Central memory CD8-positive, alpha-beta T cell (primary cell): ENCODE data around the gene OPRL1.
"Not testable (repeated sequence)": the region's sequence is repeated elsewhere in the genome, so short reads cannot be mapped to it uniquely, and the experiment has no call there.

ENCODE experiments used
- ATAC-seq: fragments of 150-1000 bp; cut with Tn5 transposase; replicated peaks from 2 replicates; pipeline ENCODE4 v1.10.0; 2022; ENCODE audit warnings: mild to moderate bottlenecking, moderate FRiP score, moderate number of reproducible peaks; ENCODE audit not compliant: poor library complexity, severe bottlenecking; ENCODE audit errors: extremely low read depth
- DNase-seq, 2 donors: peaks; one replicate each; pipeline ENCODE4 v3.0.0; 2021; ENCODE audit warnings: low spot score in 2 of 2
- H3K27ac Mint-ChIP-seq: one replicate; pipeline ENCODE4 v1.8.0; 2022; ENCODE audit warnings: low read depth, mild to moderate bottlenecking, moderate library complexity, mixed read lengths
- H3K27me3 Mint-ChIP-seq: one replicate; pipeline ENCODE4 v1.8.0; 2022; ENCODE audit warnings: mixed read lengths
- H3K36me3 Mint-ChIP-seq: one replicate; pipeline ENCODE4 v1.8.0; 2022; ENCODE audit warnings: mild to moderate bottlenecking, moderate library complexity, mixed read lengths; ENCODE audit not compliant: insufficient read depth
- H3K4me1 Mint-ChIP-seq: one replicate; pipeline ENCODE4 v1.8.0; 2022; ENCODE audit warnings: mixed read lengths
- H3K4me3 Mint-ChIP-seq: one replicate; pipeline ENCODE4 v1.8.0; 2022; ENCODE audit warnings: mild to moderate bottlenecking, moderate library complexity, mixed read lengths
- H3K9me3 Mint-ChIP-seq: one replicate; pipeline ENCODE4 v1.8.0; 2022; ENCODE audit warnings: mixed read lengths

OPRL1 gene

DNA sequence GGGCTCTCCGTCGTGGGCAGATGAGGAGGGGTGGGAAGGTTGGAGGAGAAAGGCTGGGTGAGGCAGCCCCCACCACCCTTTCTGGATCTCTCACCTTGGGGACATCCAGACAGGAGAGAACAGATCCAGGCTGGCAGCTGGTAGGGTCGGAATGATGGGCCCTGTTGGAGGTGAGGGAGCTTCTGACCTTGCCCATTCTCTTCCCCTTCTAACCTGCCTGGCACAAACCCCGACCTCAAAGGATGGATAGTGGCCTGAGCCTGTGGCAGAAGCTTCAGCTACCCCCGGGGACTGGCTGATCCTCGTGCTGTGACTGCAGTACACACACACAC is 33.5 kb downstream of the OPRL1 start:
- ATAC-seq, result no peak
- H3K27me3 Mint-ChIP-seq, result no peaks in the 10 kb centered on the region
- H3K9me3 Mint-ChIP-seq, result no peaks in the 10 kb centered on the region

DNA sequence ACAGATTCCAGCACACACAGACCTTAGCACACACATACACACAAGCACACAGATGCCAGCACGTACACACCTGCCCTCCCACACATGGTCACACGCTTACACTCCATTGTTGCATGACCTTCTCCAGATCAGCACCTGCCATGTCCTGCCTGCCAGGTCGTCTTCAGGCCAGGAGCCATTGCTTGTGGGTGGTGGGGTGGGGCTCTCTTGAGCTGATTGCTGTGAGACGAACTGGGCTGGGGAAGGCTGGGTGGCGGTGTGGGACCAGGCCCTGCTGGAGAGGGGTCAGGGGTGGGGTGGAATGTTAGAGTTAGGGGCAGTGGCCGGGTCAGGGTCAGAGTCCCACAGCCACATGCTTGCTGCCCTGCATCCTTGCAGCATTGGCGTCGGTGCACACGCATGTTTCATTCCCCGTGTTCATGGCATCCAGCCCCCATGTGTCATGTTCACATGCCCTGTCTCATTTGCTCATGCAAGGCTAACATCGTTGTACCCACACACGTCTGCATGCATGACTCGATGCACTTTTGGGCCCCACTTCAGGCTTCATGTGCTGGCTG is 34.0 kb downstream of the OPRL1 start:
- Mint-ChIP-seq H3K36me3 (no peaks in the 10 kb centered on the region), H3K27ac (no peak overlapping the region), H3K27me3 (no peaks in the 10 kb centered on the region), H3K9me3 (no peaks in the 10 kb centered on the region), H3K4me3 (no peak overlapping the region), H3K4me1 (no peaks in the 10 kb centered on the region)
- ATAC-seq (no peak), DNase-seq (peak in 1 of 2 donors; percentile 3)

More for the DNA sequence above, 33.5 kb downstream of the OPRL1 start:
- Mint-ChIP-seq H3K4me1 (no peaks in the 10 kb centered on the region), H3K4me3 (no peak overlapping the region), H3K27ac (no peak overlapping the region), H3K36me3 (no peaks in the 10 kb centered on the region)
- DNase-seq, result peak in 1 of 2 donors; percentile 7

DNA sequence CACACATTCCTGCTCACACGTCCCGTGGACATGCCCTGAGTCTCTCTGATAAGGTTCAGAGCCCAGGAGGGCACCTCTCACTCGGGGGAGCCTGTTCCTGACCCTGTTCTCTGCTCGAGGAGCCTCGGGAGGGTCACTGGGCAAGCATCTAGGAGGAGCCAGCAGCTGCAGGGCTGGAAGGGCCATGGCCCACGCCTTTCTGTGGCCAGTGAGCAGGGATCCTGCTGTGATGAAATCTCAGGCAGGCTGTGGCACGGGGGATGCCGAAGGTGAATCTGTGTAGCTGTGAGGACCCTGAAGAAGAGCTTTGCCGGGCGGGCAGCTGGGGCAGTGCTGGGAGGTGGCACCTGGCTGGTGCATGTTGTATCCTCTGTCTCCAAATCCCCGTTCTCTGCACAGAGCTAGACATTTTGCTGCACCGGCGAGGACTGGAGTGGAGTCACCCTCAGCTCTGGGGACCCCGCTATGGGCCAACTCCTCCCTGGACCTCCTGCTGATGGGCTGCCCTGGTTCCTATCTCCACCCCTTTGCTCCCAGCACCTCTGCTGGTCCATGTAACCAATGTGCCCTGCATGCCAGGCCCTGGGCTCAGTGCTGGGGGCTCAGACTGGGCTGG is 34.6 kb downstream of the OPRL1 start:
- H3K36me3 Mint-ChIP-seq, result no peaks in the 10 kb centered on the region
- no peak overlapping the region for H3K4me3 Mint-ChIP-seq
- ATAC-seq, result no peak
- no peaks in the 10 kb centered on the region for H3K4me1 Mint-ChIP-seq
- H3K9me3 Mint-ChIP-seq, result no peaks in the 10 kb centered on the region
- peak in 1 of 2 donors; percentile 8 for DNase-seq
- H3K27me3 Mint-ChIP-seq, result no peaks in the 10 kb centered on the region
- H3K27ac Mint-ChIP-seq, result no peak overlapping the region

DNA sequence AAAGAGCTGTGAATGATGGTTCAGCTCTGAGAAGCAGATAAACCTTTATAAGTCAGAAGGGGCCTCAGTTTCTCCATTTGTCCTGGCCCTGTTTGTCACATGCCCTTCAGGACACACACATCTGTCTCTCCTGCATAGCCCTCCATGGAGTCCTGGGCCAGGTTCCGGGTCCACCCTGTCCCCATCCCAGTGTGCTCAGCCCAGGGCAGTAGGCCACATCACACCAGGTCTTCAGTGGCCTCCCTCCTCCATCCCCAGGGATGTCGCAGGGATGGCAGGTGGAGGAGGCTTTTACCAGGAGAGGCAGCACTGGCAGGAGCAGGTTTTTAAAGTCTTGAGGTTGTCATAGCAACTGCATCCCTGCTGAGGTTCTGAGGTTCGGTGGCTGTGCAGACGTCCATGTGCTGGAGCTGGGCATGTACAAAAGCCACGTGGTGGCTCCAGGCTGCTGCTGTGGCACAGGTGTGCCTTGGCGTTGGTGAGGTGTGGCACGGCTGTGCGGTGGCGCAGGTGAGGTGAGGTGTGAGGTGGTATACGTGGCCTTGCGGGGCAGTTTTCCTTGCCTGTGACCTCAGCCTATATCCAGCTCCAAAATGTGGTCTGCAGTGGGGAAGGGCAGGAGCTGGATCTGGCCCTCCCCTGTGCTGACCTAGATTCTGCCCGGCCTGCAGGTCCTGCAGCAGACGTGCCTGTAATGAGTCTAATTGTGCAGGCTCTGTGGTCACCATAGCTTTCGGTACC is 35.5 kb downstream of the OPRL1 start:
- Mint-ChIP-seq H3K4me3 (no peak overlapping the region), H3K27ac (no peak overlapping the region), H3K9me3 (no peaks in the 10 kb centered on the region), H3K36me3 (peaks cover 4% of the 10 kb centered on the region), H3K27me3 (no peaks in the 10 kb centered on the region), H3K4me1 (peaks cover 6% of the 10 kb centered on the region)
- ATAC-seq, result no peak
- peak in 1 of 2 donors; percentile 10 for DNase-seq

DNA sequence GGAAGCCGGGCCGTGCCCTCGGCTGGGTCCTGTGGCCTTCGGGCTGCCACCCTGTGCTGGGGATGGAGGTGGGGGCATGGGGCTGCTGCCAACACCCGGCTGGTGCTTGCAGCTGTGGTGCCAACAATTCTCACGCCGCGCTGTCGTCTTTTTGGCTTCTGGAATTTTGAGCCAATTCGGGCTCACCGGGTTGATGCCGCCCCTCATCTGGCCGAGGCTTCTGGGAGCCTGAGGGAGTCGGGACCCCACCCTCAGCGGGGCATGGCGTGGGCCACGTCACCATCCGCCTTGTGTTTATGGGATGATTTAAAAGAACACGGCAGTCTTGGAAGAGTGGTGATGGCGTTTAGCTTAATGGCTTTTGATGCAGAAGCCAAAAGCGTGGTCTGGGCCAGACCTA is 36.1 kb downstream of the OPRL1 start:
- H3K4me1 Mint-ChIP-seq, result peaks cover 8% of the 10 kb centered on the region
- no peak overlapping the region for H3K27ac Mint-ChIP-seq
- ATAC-seq, result no peak
- DNase-seq, result no peak
- H3K36me3 Mint-ChIP-seq, result peaks cover 6% of the 10 kb centered on the region
- H3K27me3 Mint-ChIP-seq, result no peaks in the 10 kb centered on the region
- H3K4me3 Mint-ChIP-seq, result no peak overlapping the region
- no peaks in the 10 kb centered on the region for H3K9me3 Mint-ChIP-seq

DNA sequence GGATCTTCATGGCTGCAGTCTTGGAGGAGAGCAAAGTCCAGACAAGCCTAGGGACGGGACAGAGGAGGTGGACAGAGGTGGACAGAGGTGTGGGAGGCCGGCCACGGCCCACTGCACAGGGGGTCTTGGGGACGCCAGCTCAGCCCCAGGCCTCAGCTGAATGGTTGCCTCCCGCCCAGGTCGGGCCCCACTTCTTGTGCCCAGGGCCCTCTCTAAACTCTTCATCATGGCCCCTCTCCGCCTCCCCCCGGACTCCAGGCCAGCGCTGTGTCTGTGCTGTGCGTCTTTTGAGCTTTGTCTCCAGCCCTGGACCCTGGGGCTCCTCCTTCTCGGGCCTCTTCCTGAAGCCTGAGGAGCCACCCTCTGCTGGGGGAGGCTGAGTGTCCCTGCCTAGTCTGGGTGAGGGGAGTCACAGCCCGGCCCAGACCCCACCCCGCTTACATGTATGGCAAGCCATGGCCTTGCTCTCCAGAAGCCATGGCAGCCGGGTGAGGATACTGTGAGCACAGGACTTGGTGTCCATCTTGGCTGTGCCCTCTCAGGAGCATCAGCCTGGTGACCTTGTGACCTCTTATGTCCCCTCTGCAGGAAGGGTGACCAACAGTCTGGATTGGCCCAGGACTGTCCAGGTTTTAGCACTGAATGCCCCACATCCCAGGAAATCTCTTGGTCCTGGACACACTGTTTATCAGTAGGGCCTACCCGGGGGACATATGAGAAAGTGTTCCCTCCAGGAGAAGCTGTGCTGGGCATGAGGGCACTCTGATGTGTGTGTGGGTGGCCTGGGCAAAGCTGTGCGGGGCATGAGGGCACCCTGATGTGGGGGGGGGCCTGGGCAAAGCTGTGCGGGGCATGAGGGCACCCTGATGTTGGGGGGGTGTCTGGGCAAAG is 36.9 kb downstream of the OPRL1 start:
- Mint-ChIP-seq H3K27ac (no peak overlapping the region), H3K4me1 (peaks cover 8% of the 10 kb centered on the region), H3K27me3 (peaks cover 7% of the 10 kb centered on the region), H3K4me3 (no peak overlapping the region), H3K9me3 (no peaks in the 10 kb centered on the region), H3K36me3 (peaks cover 6% of the 10 kb centered on the region)
- no peak for DNase-seq
- no peak for ATAC-seq

DNA sequence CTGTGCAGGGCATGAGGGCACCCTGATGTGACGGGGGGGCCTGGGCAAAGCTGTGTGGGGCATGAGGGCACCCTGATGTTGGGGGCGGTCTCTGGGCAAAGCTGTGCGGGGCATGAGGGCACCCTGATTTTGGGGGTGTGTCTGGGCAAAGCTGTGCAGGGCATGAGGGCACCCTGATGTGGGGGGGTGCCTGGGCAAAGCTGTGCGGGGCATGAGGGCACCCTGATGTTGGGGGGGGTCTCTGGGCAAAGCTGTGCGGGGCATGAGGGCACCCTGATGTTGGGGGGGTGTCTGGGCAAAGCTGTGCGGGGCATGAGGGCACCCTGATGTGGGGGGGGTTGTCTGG is 37.5 kb downstream of the OPRL1 start:
- not testable (repeated sequence) for H3K36me3 Mint-ChIP-seq, H3K4me1 Mint-ChIP-seq, H3K27ac Mint-ChIP-seq, DNase-seq, H3K4me3 Mint-ChIP-seq, H3K9me3 Mint-ChIP-seq, ATAC-seq
- peaks cover 11% of the 10 kb centered on the region for H3K27me3 Mint-ChIP-seq

DNA sequence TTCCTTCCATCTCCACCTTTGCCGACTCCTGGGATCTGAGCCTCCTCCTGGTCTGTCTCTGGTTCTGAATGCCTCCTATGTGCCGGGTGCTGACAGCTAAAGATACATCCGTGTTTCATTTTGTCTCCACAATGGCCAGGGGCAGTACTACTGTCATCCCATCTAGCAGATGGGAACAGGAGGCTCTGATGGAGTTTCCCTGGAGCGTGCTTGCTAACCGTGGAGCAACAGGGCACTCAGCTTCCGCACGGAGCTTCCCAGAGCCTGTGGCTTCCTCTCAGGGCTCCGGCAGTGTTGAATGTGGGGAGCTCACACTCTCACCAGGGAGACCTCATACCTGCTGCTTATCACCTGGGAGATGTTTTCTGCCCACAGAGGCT is 39.4 kb downstream of the OPRL1 start:
- H3K27me3 Mint-ChIP-seq, result peaks cover 20% of the 10 kb centered on the region
- peaks cover 6% of the 10 kb centered on the region for H3K36me3 Mint-ChIP-seq
- H3K4me1 Mint-ChIP-seq, result peaks cover 8% of the 10 kb centered on the region
- peak overlapping the region; percentile 74 for H3K4me3 Mint-ChIP-seq
- no peak for DNase-seq
- ATAC-seq, result no peak
- H3K9me3 Mint-ChIP-seq, result no peaks in the 10 kb centered on the region
- H3K27ac Mint-ChIP-seq, result no peak overlapping the region

DNA sequence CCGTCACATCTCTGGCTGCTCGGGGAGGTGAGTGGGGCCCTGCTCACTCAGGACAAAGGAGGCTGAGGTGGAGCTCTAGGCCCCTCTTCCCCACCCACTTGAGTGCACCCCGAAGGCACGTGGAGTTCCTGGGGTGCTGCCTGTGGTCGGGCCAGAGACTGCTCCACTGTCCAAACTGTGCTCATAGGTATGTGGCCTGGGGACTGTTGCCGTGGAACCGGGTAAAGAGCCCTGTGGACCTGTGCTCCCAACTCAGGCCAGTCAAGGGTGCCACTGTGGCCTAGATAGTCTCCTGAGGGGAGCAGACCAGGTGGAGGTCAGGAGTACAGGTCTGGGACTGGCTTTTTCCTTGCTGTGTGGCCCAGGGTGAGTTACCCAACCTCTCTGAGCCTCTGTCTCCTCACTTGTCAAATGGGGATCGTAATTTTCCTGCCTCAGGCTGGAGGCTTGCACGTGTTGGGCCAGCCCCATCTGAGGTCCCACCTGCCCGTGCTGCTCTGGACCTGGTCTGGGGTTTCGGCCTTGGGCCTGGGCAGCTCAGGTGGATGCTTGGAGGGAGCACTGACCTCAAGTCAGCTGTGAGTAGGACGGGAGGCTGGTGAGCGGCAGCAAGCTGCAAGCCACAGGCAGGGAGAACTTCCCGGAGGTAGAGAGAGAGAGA is 39.9 kb downstream of the OPRL1 start:
- H3K36me3 Mint-ChIP-seq, result peaks cover 6% of the 10 kb centered on the region
- peak overlapping the region; percentile 74 for H3K4me3 Mint-ChIP-seq
- peak overlapping the region; percentile 78 for H3K27ac Mint-ChIP-seq
- H3K9me3 Mint-ChIP-seq, result no peaks in the 10 kb centered on the region
- ATAC-seq, result no peak
- peaks cover 8% of the 10 kb centered on the region for H3K4me1 Mint-ChIP-seq
- H3K27me3 Mint-ChIP-seq, result peaks cover 20% of the 10 kb centered on the region
- no peak for DNase-seq

DNA sequence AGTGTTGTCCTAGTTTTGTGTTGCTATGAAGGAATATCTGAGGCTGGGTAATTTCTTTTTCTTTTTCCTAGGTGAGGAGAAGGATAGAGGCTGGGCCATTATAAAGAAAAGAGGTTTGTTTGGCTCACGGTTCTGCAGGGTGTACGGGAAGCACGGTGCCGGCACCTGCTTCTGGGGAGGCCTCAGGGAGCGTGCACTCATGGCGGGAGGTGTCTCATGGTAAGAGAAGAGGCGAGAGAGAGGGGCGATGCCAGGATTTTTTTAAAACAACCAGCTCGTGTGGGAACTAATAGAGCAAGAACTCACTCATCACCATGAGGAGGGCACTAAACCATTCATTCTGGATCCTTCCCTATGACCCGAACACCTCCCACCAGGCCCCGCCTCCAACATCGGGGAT is 41.7 kb downstream of the OPRL1 start:
- H3K36me3 Mint-ChIP-seq, result peaks cover 6% of the 10 kb centered on the region
- no peak overlapping the region for H3K27ac Mint-ChIP-seq
- H3K4me1 Mint-ChIP-seq, result peaks cover 8% of the 10 kb centered on the region
- ATAC-seq (no peak), DNase-seq (no peak)
- H3K9me3 Mint-ChIP-seq, result no peaks in the 10 kb centered on the region
- peaks cover 20% of the 10 kb centered on the region for H3K27me3 Mint-ChIP-seq
- H3K4me3 Mint-ChIP-seq, result no peak overlapping the region

DNA sequence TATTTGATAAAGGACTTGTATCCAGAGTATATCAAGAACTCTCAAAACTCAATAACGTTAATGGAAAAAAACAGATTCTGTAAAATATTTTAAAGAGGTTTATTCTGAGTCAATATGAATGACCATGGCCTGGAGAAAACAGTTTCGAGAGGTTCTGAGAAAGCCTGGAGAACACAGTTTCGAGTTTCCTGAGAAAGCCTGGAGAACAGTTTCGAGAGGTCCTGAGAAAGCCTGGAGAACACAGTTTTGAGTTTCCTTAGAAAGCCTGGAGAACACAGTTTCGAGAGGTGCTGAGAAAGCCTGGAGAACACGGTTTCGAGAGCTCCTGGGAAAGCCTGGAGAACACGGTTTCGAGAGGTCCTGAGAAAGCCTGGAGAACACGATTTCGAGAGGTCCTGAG is 43.0 kb downstream of the OPRL1 start:
- H3K27ac Mint-ChIP-seq, DNase-seq, H3K4me1 Mint-ChIP-seq, H3K9me3 Mint-ChIP-seq, H3K4me3 Mint-ChIP-seq, H3K36me3 Mint-ChIP-seq, ATAC-seq: not testable (repeated sequence)
- peaks cover 20% of the 10 kb centered on the region for H3K27me3 Mint-ChIP-seq

DNA sequence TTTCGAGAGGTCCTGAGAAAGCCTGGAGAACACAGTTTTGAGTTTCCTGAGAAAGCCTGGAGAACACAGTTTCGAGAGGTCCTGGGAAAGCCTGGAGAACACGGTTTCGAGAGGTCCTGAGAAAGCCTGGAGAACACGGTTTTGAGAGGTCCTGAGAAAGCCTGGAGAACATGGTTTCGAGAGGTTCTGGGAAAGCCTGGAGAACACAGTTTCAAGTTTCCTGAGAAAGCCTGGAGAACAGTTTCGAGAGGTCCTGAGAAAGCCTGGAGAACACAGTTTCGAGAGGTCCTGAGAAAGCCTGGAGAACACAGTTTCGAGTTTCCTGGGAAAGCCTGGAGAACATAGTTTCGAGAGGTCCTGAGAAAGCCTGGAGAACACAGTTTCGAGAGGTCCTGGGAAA is 43.6 kb downstream of the OPRL1 start:
- peaks cover 25% of the 10 kb centered on the region for H3K27me3 Mint-ChIP-seq
- not testable (repeated sequence) for H3K36me3 Mint-ChIP-seq

More for the DNA sequence above, 43.6 kb downstream of the OPRL1 start:
- not testable (repeated sequence) for DNase-seq, H3K4me1 Mint-ChIP-seq, H3K9me3 Mint-ChIP-seq, H3K4me3 Mint-ChIP-seq, ATAC-seq, H3K27ac Mint-ChIP-seq
